Neural crest cell (in vitro differentiated cells): ENCODE results near the gene BMX. TPM values are rescaled to one million over a fixed set of nuclear protein-coding genes. Genes with fewer than 3 reads are reported as not detected.

Experiments used
- DNase-seq: peaks from one replicate; pipeline ENCODE4 v3.0.0; 2021; ENCODE audit warnings: low read depth, mixed read lengths, low spot score
- H3K27ac Mint-ChIP-seq: one replicate; pipeline ENCODE4 v1.8.0; 2021; ENCODE audit warnings: mild to moderate bottlenecking, mixed read lengths; ENCODE audit not compliant: unreplicated experiment
- H3K27me3 Mint-ChIP-seq: 2 replicates; pipeline ENCODE4 v1.8.0; 2021; ENCODE audit warnings: low read depth, mild to moderate bottlenecking, mixed read lengths
- H3K36me3 Mint-ChIP-seq: 2 replicates; pipeline ENCODE4 v1.8.0; 2021; ENCODE audit warnings: low read depth, mild to moderate bottlenecking, mixed read lengths
- H3K4me1 Mint-ChIP-seq: 2 replicates; pipeline ENCODE4 v1.8.0; 2021; ENCODE audit warnings: mixed read lengths
- H3K4me3 Mint-ChIP-seq: one replicate; pipeline ENCODE4 v1.8.0; 2021; ENCODE audit warnings: mild to moderate bottlenecking, mixed read lengths
- H3K9me3 Mint-ChIP-seq: 2 replicates; pipeline ENCODE4 v1.8.0; 2021; ENCODE audit warnings: mixed read lengths
- total RNA-seq: library from RNA; stranded (reverse); gene quantifications from 2 replicates; pipeline ENCODE4 v1.2.1, GENCODE V29; 2021
- TF ChIP-seq, protein P1 (sequence below): fragments of 200-600 bp; sonication (generic); conservative IDR thresholded peaks from 2 replicates; pipeline ENCODE4 v1.5.0; 2021; ENCODE audit warnings: antibody characterized with exemption, mild to moderate bottlenecking

BMX gene
- total RNA-seq, 1 donor from 2014 or later = not detected

DNA sequence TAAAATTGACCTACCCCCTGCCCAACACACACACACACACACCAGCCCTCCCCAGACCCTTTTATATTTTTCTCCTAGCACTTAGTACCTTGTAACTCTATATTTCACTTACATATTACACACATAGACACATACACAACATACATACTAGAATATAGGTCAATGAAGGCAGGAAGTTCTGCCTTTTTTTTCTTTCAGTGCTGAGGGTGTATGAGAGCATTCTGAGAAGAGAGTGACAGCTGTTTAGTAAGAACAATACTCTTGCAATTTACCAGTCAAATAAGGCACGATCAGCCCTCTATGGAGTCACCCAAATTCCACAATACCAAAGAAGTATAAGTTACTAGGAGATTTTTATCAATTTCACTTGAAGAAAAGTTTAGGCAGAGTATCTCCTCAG, 66.7 kb downstream of the BMX start:
- Mint-ChIP-seq H3K27ac (peak overlapping the region; percentile 48), H3K27me3 (no peaks in the 10 kb centered on the region), H3K4me1 (peaks cover 26% of the 10 kb centered on the region), H3K9me3 (no peaks in the 10 kb centered on the region), H3K4me3 (no peak overlapping the region), H3K36me3 (no peaks in the 10 kb centered on the region)
- TF ChIP-seq, protein P1, sequence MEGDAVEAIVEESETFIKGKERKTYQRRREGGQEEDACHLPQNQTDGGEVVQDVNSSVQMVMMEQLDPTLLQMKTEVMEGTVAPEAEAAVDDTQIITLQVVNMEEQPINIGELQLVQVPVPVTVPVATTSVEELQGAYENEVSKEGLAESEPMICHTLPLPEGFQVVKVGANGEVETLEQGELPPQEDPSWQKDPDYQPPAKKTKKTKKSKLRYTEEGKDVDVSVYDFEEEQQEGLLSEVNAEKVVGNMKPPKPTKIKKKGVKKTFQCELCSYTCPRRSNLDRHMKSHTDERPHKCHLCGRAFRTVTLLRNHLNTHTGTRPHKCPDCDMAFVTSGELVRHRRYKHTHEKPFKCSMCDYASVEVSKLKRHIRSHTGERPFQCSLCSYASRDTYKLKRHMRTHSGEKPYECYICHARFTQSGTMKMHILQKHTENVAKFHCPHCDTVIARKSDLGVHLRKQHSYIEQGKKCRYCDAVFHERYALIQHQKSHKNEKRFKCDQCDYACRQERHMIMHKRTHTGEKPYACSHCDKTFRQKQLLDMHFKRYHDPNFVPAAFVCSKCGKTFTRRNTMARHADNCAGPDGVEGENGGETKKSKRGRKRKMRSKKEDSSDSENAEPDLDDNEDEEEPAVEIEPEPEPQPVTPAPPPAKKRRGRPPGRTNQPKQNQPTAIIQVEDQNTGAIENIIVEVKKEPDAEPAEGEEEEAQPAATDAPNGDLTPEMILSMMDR = no peak
- DNase-seq = no peak

DNA sequence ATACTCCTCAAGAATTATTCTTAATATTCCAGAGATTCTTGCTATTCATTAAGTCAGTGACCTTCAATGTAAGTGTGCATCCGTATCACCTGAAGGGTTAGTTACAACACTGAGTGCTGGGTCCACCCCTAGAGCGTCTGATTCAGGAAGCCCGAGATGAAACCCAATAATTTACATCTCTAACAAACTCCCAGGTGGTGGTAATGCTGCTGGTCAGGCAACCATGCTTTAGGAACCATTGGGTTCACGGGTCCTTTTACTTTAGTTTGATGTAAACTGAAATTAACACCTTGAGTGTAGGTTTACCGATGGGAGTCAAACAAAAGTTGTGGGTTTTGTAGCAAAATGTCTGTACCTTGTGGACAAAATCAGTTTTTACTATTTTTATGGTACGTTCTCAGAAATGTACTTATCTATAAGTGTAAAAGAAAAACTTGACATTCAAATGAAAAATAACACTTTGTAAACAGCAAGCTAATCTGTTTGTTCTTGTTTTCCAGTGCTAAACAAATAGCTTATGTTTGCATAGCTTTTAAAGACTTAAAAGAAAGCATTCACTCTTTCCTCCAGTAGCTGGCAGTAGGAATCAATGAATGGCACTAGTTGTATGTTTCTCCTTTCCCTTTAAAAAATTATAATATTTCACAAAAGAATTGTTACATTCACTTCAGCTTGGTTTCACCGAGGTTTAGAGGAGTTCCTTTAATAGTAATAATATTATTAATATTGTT, 67.4 kb downstream of the BMX start:
- peaks cover 26% of the 10 kb centered on the region for H3K4me1 Mint-ChIP-seq
- no peaks in the 10 kb centered on the region for H3K27me3 Mint-ChIP-seq
- no peak overlapping the region for H3K27ac Mint-ChIP-seq
- H3K9me3 Mint-ChIP-seq = no peaks in the 10 kb centered on the region
- H3K4me3 Mint-ChIP-seq = no peak overlapping the region
- TF ChIP-seq, protein P1 = peak; percentile 63
- no peaks in the 10 kb centered on the region for H3K36me3 Mint-ChIP-seq
- DNase-seq = no peak

DNA sequence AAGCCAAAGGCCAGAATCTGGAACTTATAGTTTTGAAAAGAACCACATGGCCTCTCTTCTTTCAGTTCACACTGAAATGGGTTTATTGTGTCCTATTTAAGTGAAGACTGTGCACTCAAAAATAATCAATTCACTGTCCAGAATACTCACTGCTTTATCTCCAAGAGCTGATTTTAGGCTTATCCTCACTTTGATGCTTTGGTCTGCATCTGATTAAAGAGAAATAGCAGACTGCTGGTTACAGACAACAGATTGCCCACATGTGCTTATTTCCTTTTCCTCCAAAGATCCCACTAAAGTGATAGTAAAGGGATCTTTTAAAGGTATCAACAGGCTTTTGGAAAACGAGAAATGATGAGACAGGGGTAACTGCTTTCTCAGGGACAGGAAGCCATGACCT, 69.5 kb downstream of the BMX start:
- Mint-ChIP-seq H3K9me3 (no peaks in the 10 kb centered on the region), H3K4me3 (no peak overlapping the region), H3K36me3 (no peaks in the 10 kb centered on the region), H3K27me3 (no peaks in the 10 kb centered on the region), H3K4me1 (peaks cover 20% of the 10 kb centered on the region), H3K27ac (no peak overlapping the region)
- TF ChIP-seq, protein P1 = no peak
- DNase-seq = no peak

DNA sequence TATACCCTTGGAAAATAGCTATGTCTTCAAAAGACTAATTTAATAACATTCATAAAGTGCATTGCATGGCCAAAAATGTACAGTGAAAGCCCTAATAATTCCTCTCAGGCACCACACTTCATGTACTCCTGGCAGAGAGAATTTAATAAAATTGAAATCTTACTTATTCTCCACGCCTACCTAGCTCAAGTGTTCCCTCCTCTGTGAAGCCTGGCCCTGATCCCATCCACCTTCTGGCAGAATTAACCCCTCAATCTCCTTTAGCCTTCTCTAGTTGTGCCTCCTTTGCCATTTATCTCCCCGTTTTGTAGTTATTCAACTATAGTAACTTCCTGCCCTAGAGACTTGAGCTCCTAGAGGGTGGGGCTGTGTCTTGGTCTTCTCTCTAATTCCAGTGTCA, 73.4 kb downstream of the BMX start:
- Mint-ChIP-seq H3K4me3 (no peak overlapping the region), H3K36me3 (no peaks in the 10 kb centered on the region), H3K4me1 (no peaks in the 10 kb centered on the region), H3K27me3 (no peaks in the 10 kb centered on the region), H3K9me3 (no peaks in the 10 kb centered on the region), H3K27ac (no peak overlapping the region)
- no peak for DNase-seq
- TF ChIP-seq, protein P1 = no peak

DNA sequence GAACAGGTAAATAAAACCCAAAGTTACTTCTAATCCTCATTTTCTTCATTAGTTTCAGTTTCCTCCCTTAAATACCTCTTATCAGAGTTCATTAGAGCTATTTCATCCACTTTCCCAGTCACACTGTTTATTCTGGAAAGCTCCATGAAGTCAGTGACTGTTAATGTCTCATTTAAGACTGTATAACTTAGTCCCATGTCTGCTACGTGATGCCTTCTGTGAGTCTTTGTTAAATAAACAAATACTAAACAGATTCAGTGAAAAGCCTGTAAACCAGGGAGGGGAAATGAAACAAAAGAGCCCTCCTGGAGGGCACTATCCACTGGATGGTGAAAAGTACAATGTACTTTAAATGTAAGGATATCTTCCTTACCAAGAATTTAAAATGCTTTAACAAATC, 75.4 kb downstream of the BMX start:
- no peak overlapping the region for H3K4me3 Mint-ChIP-seq
- H3K27me3 Mint-ChIP-seq = no peaks in the 10 kb centered on the region
- H3K27ac Mint-ChIP-seq = no peak overlapping the region
- no peaks in the 10 kb centered on the region for H3K4me1 Mint-ChIP-seq
- TF ChIP-seq, protein P1 = no peak
- no peak for DNase-seq
- H3K36me3 Mint-ChIP-seq = no peaks in the 10 kb centered on the region
- no peaks in the 10 kb centered on the region for H3K9me3 Mint-ChIP-seq
